Measurements from ENCODE around the gene FTCD.

Gene FTCD

GRCh38 chr21:46089285-46089684, 66.1 kb downstream of the FTCD start:
- no peak for DNase-seq

- DNase-seq, result no peak
These were observed 67.2 kb downstream of the FTCD start for GRCh38 chr21:46088189-46088588.

GRCh38 chr21:46087641-46088040, 67.7 kb downstream of the FTCD start:
- DNase-seq, result no peak
